ENCODE measurements around the gene VILL.

The VILL gene

GRCh38 chr3:38017445-38018295, 27.1 kb downstream of the VILL start:
- no peak for TF ChIP-seq CTCF (conservative IDR thresholded peaks at IDR 0.05; ENCODE audit: low read depth)
- no peak for DNase-seq (ENCODE audit: low spot score)
- no peak overlapping the region for H3K27ac ChIP-seq
- ChIA-PET POLR2A (ENCODE audit: low non-redundant PET) (no interaction called here), CTCF (no interaction called here)

- H3K27ac ChIP-seq: no peak overlapping the region
- TF ChIP-seq CTCF (conservative IDR thresholded peaks at IDR 0.05; ENCODE audit: low read depth): no peak
- DNase-seq (ENCODE audit: low spot score): no peak
- CTCF ChIA-PET: no interaction called here
- POLR2A ChIA-PET (ENCODE audit: low non-redundant PET): no interaction called here
Observed at GRCh38 chr3:38018296-38019266, 28.0 kb downstream of the VILL start.

GRCh38 chr3:38019658-38020341, 29.2 kb downstream of the VILL start:
- no peak for DNase-seq (ENCODE audit: low spot score)
- ChIA-PET POLR2A (ENCODE audit: low non-redundant PET) (no interaction called here), CTCF (no interaction called here)
- no peak for TF ChIP-seq CTCF (conservative IDR thresholded peaks at IDR 0.05; ENCODE audit: low read depth)
- H3K27ac ChIP-seq: no peak overlapping the region

GRCh38 chr3:38020342-38020726, 29.7 kb downstream of the VILL start:
- no peak for TF ChIP-seq CTCF (conservative IDR thresholded peaks at IDR 0.05; ENCODE audit: low read depth)
- ChIA-PET CTCF (interaction anchor here (0.5 kb wide), 1 partner anchor 291 kb away, joined by 3 read pairs; no protein-coding TSS in a partner anchor), POLR2A (ENCODE audit: low non-redundant PET) (no interaction called here)
- DNase-seq (ENCODE audit: low spot score): no peak
- H3K27ac ChIP-seq: no peak overlapping the region

GRCh38 chr3:38021196-38021595, 30.6 kb downstream of the VILL start:
- DNase-seq (ENCODE audit: low spot score): no peak
- no peak for TF ChIP-seq CTCF (conservative IDR thresholded peaks at IDR 0.05; ENCODE audit: low read depth)
- no peak overlapping the region for H3K27ac ChIP-seq
- POLR2A ChIA-PET (ENCODE audit: low non-redundant PET): no interaction called here
- CTCF ChIA-PET: no interaction called here

GRCh38 chr3:38022301-38022700, 31.7 kb downstream of the VILL start:
- POLR2A ChIA-PET (ENCODE audit: low non-redundant PET): no interaction called here

More at GRCh38 chr3:38022301-38022700, 31.7 kb downstream of the VILL start:
- TF ChIP-seq CTCF (conservative IDR thresholded peaks at IDR 0.05; ENCODE audit: low read depth): no peak
- H3K27ac ChIP-seq: peak overlapping the region; percentile 9
- CTCF ChIA-PET: no interaction called here
- no peak for DNase-seq (ENCODE audit: low spot score)
